GM12878 (cell line): Measurements from ENCODE around the gene RNASE7. TPM values are rescaled to one million over a fixed set of nuclear protein-coding genes. Genes with fewer than 3 reads are reported as not detected.

ENCODE experiments used
- ATAC-seq: fragments of 200-7000 bp; cut with Tn5 transposase; 3 replicates; pipeline ENCODE4 v1.9.1; 2020; ENCODE audit warnings: mild to moderate bottlenecking, moderate library complexity
- BruUV-seq: library from RNA; stranded (reverse); fragments of 400-500 nt; replicated peaks from 2 replicates; lab custom pipeline; 2021; lab: Mats Ljungman, UMichigan
- CTCF ChIA-PET: fragments of 300-600 bp; sonication (Branson Sonifier 250); formaldehyde crosslinking; extraction: SDS; loops from one replicate; lab custom pipeline; 2021; ENCODE audit warnings: inconsistent platforms; lab: Yijun Ruan, JAX
- POLR2A ChIA-PET: fragments of 350-600 bp; formaldehyde crosslinking; extraction: SDS; loops from one replicate; lab custom pipeline; 2021; ENCODE audit warnings: inconsistent platforms; lab: Charles Lee
- RAD21 ChIA-PET: fragments of 300-600 bp; sonication (Branson Sonifier 250); formaldehyde crosslinking; loops from one replicate; lab custom pipeline; 2023; ENCODE audit warnings: antibody characterized with exemption; ENCODE audit not compliant: unreplicated experiment; lab: Charles Lee
- SMC1A ChIA-PET: fragments of 300-600 bp; sonication (Branson Sonifier 250); formaldehyde crosslinking; loops from one replicate; lab custom pipeline; 2023; ENCODE audit not compliant: unreplicated experiment, uncharacterized antibody; lab: Charles Lee
- DNase-seq: peaks from one replicate; pipeline ENCODE4 v3.0.0-alpha.2; 2011; ENCODE audit warnings: low read depth, low spot score
- FAIRE-seq: peaks from 3 replicates; lab custom pipeline; 2011; peaks lifted over from hg19 to GRCh38; lab: Jason Lieb, UNC
- H2AFZ ChIP-seq: 2 replicates; pipeline ENCODE4 v1.6.0; 2011; ENCODE audit warnings: low read depth, low read length, control low read depth; ENCODE audit not compliant: control insufficient read depth
- H3K27ac ChIP-seq: 2 replicates; pipeline ENCODE4 v1.5.1; 2011; ENCODE audit warnings: control low read depth; ENCODE audit not compliant: control insufficient read depth, insufficient read depth
- H3K27me3 ChIP-seq, 2 experiments: replicated peaks in 1 of 2; 2 replicates each; pipeline versions ENCODE4 v1.6.0 to v1.6.1; 2011; ENCODE audit warnings: low read length in 1 of 2; ENCODE audit not compliant: control insufficient read depth in 2 of 2, insufficient read depth in 2 of 2
- H3K36me3 ChIP-seq, 2 experiments: 2 replicates each; pipeline ENCODE4 v1.5.1; 2011; ENCODE audit warnings: low read length in 1 of 2; ENCODE audit not compliant: control insufficient read depth in 2 of 2, insufficient read depth in 2 of 2
- H3K4me1 ChIP-seq: 2 replicates; pipeline ENCODE4 v1.6.1; 2011; ENCODE audit warnings: mild to moderate bottlenecking, low read length, moderate library complexity, mixed read lengths; ENCODE audit not compliant: control insufficient read depth, insufficient read depth
- H3K4me2 ChIP-seq: 2 replicates; pipeline ENCODE4 v1.6.0; 2011; ENCODE audit warnings: control low read depth; ENCODE audit not compliant: control insufficient read depth, insufficient read depth
- H3K4me3 ChIP-seq: fragments of 200-600 bp; sonication (generic); 2 replicates; pipeline ENCODE4 v1.5.1; 2016
- H3K79me2 ChIP-seq: 2 replicates; pipeline ENCODE4 v1.6.0; 2011; ENCODE audit warnings: low read length; ENCODE audit not compliant: control insufficient read depth, insufficient read depth
- H3K9ac ChIP-seq: 2 replicates; pipeline ENCODE4 v1.8.0; 2011; ENCODE audit warnings: low read length, control low read depth, mixed read lengths; ENCODE audit not compliant: control insufficient read depth, insufficient read depth
- H3K9me3 ChIP-seq: replicated peaks from 3 replicates; pipeline ENCODE4 v1.5.1; 2011; ENCODE audit warnings: mild to moderate bottlenecking, low read length; ENCODE audit not compliant: control insufficient read depth, insufficient read depth
- H4K20me1 ChIP-seq: 2 replicates; pipeline ENCODE4 v1.6.0; 2011; ENCODE audit not compliant: control insufficient read depth, insufficient read depth
- BCL11A ChIP-seq: IDR thresholded peaks from 2 replicates; pipeline ENCODE4 v1.6.1; 2011; ENCODE audit warnings: low read depth, low read length
- BRCA1 ChIP-seq: IDR thresholded peaks from 2 replicates; pipeline ENCODE4 v1.6.1; 2011; ENCODE audit warnings: low read depth, low read length, improper control_type of control experiment
- CBX5 ChIP-seq: sonication (generic); IDR thresholded peaks from 2 replicates; pipeline ENCODE4 v1.6.1; 2016; ENCODE audit warnings: low read depth, moderate library complexity, mild to moderate bottlenecking, inconsistent platforms
- DPF2 ChIP-seq: fragments of 450-650 bp; IDR thresholded peaks from 2 replicates; pipeline ENCODE4 v1.6.1; 2017; ENCODE audit warnings: mild to moderate bottlenecking
- ETV6 ChIP-seq, 2 experiments: fragments of 450-650 bp in 1 of 2; IDR thresholded peaks in 1 of 2; conservative IDR thresholded peaks in 1 of 2; 2 replicates each; pipeline ENCODE4 v1.6.1; 2014; ENCODE audit warnings: antibody characterized with exemption in 1 of 2, borderline replicate concordance in 1 of 2, low read depth in 1 of 2, mild to moderate bottlenecking in 1 of 2, moderate library complexity in 1 of 2
- FOXM1 ChIP-seq: IDR thresholded peaks from 2 replicates; pipeline ENCODE4 v1.6.1; 2012; ENCODE audit warnings: low read depth, mild to moderate bottlenecking, inconsistent platforms, low read length, moderate library complexity
- HDAC2 ChIP-seq: fragments of 200-600 bp; sonication (generic); IDR thresholded peaks from 2 replicates; pipeline ENCODE4 v1.6.1; 2017
- MXI1 ChIP-seq: fragments of 150-350 bp; IDR thresholded peaks from 2 replicates; pipeline ENCODE4 v1.6.1; 2011; ENCODE audit warnings: low read depth, mild to moderate bottlenecking, inconsistent platforms, low read length, improper control_type of control experiment
- NR2C1 ChIP-seq: fragments of 450-650 bp; IDR thresholded peaks from 2 replicates; pipeline ENCODE4 v1.6.1; 2017; ENCODE audit warnings: antibody characterized with exemption, mild to moderate bottlenecking, moderate library complexity
- PRDM15 ChIP-seq: fragments of 450-650 bp; formaldehyde crosslinking; IDR thresholded peaks from 2 replicates; pipeline ENCODE4 v1.4.0; 2020; ENCODE audit warnings: mild to moderate bottlenecking, moderate library complexity
- RUNX3 ChIP-seq: IDR thresholded peaks from 2 replicates; pipeline ENCODE4 v1.6.1; 2012; ENCODE audit warnings: low read length, inconsistent platforms
- SKIL ChIP-seq: fragments of 450-650 bp; IDR thresholded peaks from 2 replicates; pipeline ENCODE4 v1.6.1; 2017; ENCODE audit warnings: mild to moderate bottlenecking, low read depth, inconsistent platforms; ENCODE audit not compliant: poor library complexity, severe bottlenecking
- SREBF1 ChIP-seq: IDR thresholded peaks from 2 replicates; pipeline ENCODE4 v1.6.1; 2012; ENCODE audit warnings: mild to moderate bottlenecking, low read length
- SREBF2 ChIP-seq: IDR thresholded peaks from 2 replicates; pipeline ENCODE4 v1.6.1; 2012; ENCODE audit warnings: mild to moderate bottlenecking, low read length
- STAT1 ChIP-seq: fragments of 450-650 bp; conservative IDR thresholded peaks from 2 replicates; pipeline ENCODE4 v1.6.1; 2014; ENCODE audit warnings: antibody characterized with exemption, mild to moderate bottlenecking
- ZBED1 ChIP-seq: IDR thresholded peaks from 2 replicates; pipeline ENCODE4 v1.6.1; 2016; ENCODE audit warnings: borderline replicate concordance
- ZNF217 ChIP-seq: fragments of 450-650 bp; IDR thresholded peaks from 2 replicates; pipeline ENCODE4 v1.6.1; 2017; ENCODE audit warnings: antibody characterized with exemption, mild to moderate bottlenecking
- WGBS: methylation state at CpG from one replicate; pipeline ENCODE4 v1.1.6; 2016; ENCODE audit warnings: low lambda C conversion rate; ENCODE audit not compliant: insufficient replicate concordance, insufficient coverage; ENCODE audit errors: missing lambda C conversion rate; 5-methylcytosine and 5-hydroxymethylcytosine counted together
- in situ Hi-C: fragments of 300-500 bp; cut with MboI; formaldehyde crosslinking; loops from 9 replicates; pipeline ENCODE4 v1.14.3; 2018; ENCODE audit warnings: mixed read lengths
- intact Hi-C: fragments of 100-400 bp; cut with micrococcal nuclease; formaldehyde crosslinking; loops from one replicate; pipeline ENCODE4 v1.14.2; 2022; ENCODE audit not compliant: unreplicated experiment
- polyA plus RNA-seq, 11 experiments: library from polyadenylated mRNA; depleted of rRNA in 4 of 11; unstranded in 6 of 11; stranded (reverse) in 5 of 11; fragments of >200 nt; fragmentation: Nextera tagmentation in 4 of 11; fragmentation: Illumina TruSeq in 1 of 11; extraction: Ambion mirVana in 4 of 11; extraction: Trizol in 1 of 11; gene quantifications; 1 replicate in 1 of 11; 2 replicates in 10 of 11; pipeline versions ENCODE4 v1.2.1 to v1.2.3, GENCODE V29; 2011 to 2016; ENCODE audit warnings: inconsistent platforms in 2 of 11, missing spikeins in 2 of 11, low read depth in 1 of 11
- total RNA-seq, 4 experiments: library from RNA; depleted of rRNA in 3 of 4; stranded (reverse); fragments of >200 nt in 3 of 4; fragmentation: Illumina TruSeq in 1 of 4; extraction: Trizol in 1 of 4; gene quantifications; 2 replicates each; pipeline versions ENCODE4 v1.2.1 to v1.2.3, GENCODE V29; 2013 to 2021

Gene RNASE7
- total and polyA plus RNA-seq, 10 of the 15 experiments (the other 5 are each of a cell fraction or from before 2014, with no cell fraction given) = not detected

- TF ChIP-seq SREBF1 (no peak), DPF2 (no peak), ZNF217 (no peak), BCL11A (no peak), ZBED1 (no peak), CBX5 (no peak), RUNX3 (no peak)
These were observed 17.9 kb downstream of the RNASE7 start (continued) for GRCh38 chr14:21059842-21060613.

- DNase-seq (no peak), ATAC-seq (no peak), FAIRE-seq (no peak)
- no peaks in the 10 kb centered on the region for H4K20me1 ChIP-seq
- intact Hi-C loops = no loop called here
- H3K4me1 ChIP-seq = no peaks in the 10 kb centered on the region
- ChIA-PET SMC1A (no interaction called here), CTCF (interaction anchor here (2.9 kb wide), 1 partner anchor 44 kb away, joined by 12 read pairs; no protein-coding TSS in a partner anchor), RAD21 (no interaction called here), POLR2A (no interaction called here)
- H3K79me2 ChIP-seq = no peaks in the 10 kb centered on the region
- no peak for TF ChIP-seq HDAC2
- TF ChIP-seq MXI1 = no peak
- TF ChIP-seq PRDM15 (CRISPR knock-in tag) = no peak
- TF ChIP-seq SREBF2 = no peak
- no peak for TF ChIP-seq NR2C1
- no peak for TF ChIP-seq FOXM1
- no peak for TF ChIP-seq SKIL
- no peak for TF ChIP-seq STAT1
- TF ChIP-seq BRCA1 = no peak
- TF ChIP-seq ETV6 (conservative IDR thresholded peaks at IDR 0.05 in 1 of 2, IDR thresholded peaks at IDR 0.05 in 1 of 2; ENCODE audit: borderline replicate concordance in 1 of 2, low read depth in 1 of 2) = no peak
- TF ChIP-seq RUNX3 = no peak
- H3K27ac ChIP-seq = no peak overlapping the region
- peaks cover 0 to 1% of the 10 kb centered on the region in 2 experiments; a peak in 1 of 4 replicates for H3K27me3 ChIP-seq
- no peaks in the 10 kb centered on the region for H3K9me3 ChIP-seq
- no peak overlapping the region for H3K4me3 ChIP-seq
- H3K4me2 ChIP-seq = no peak overlapping the region
- no peaks in the 10 kb centered on the region for H3K36me3 ChIP-seq
- BruUV-seq = no TSS peak
- H2AFZ ChIP-seq = no peak overlapping the region
- in situ Hi-C loops = no loop called here
- H3K9ac ChIP-seq = no peak overlapping the region
- WGBS = 21% methylated on average over 13 of the region's 13 CpGs
These were observed 18.6 kb downstream of the RNASE7 start for GRCh38 chr14:21060614-21061346.
